HG03521 (cell line): ENCODE results near the gene SMC1B.
"Not testable (repeated sequence)": the region's sequence is repeated elsewhere in the genome, so short reads cannot be mapped to it uniquely, and the experiment has no call there.

ENCODE experiments used
- ATAC-seq: cut with Tn5 transposase; IDR thresholded peaks from one replicate; pipeline ENCODE4 v1.9.1; 2021; ENCODE audit warnings: mild to moderate bottlenecking, moderate library complexity; ENCODE audit not compliant: unreplicated experiment

The SMC1B gene

GRCh38 chr22:45413368-45414211, at the start of gene SMC1B, which contains the start of gene RIBC2:
Gene SMC1B (minus strand): TSS chr22:45413599. CDS start chr22:45413567, 32 bp downstream.
Gene RIBC2 (plus strand): TSS chr22:45413693. CDS start chr22:45413887, 194 bp downstream.
- ATAC-seq, result no peak

DNA sequence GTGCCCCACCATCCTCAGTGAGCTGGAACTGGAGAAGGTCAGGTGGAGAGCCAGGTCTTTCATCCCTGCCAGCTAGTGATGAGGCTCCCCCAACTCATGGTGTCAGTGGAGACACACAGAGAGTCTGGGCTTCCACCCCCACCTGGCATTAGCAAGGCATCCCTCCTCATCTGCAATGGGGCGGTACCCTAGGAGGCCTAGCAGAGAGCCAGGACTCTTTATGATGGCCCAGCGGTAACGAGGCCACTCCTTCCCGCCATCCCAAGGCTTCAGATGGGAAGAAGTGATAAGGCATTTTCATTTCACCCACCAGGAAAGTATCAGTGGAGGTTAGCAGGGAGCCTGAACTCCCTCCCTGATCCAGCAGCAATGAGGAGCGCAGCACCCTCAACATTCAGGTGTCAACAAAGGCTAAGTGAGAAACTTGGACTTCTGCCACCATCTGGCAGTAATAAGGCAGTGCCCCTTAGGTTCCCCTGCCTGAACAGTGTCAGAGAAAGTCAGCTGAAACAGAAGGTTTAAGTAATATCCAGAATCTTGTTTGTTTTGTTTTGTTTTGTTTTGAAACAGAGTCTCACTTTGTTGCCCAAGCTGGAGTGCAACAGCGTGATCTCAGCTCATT, 48.7 kb upstream of the SMC1B start:
- ATAC-seq, result no peak

- no peak for ATAC-seq
Measured at GRCh38 chr22:45460288-45461109, 47.1 kb upstream of the SMC1B start.

DNA sequence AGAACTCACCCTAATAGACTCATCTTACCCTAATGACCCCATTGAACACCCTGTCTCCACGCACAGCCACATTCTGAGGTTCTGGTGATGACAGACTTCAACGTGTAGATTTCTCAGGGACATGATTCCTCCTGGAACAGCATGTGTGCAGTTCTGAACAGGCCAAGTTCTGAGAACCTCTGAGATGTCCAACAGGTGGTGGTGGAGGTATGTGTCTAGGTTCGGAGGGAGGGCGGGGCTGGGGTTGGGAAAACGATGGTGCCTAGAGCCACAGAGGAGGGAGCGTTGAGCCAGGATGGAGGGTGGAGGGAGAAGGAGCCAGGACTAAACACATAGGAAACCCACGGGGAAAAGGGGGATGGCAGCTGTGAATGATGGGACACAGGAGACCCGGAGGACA, 45.8 kb upstream of the SMC1B start:
- ATAC-seq, result no peak

GRCh38 chr22:45458532-45458931, 45.1 kb upstream of the SMC1B start:
- no peak for ATAC-seq

DNA sequence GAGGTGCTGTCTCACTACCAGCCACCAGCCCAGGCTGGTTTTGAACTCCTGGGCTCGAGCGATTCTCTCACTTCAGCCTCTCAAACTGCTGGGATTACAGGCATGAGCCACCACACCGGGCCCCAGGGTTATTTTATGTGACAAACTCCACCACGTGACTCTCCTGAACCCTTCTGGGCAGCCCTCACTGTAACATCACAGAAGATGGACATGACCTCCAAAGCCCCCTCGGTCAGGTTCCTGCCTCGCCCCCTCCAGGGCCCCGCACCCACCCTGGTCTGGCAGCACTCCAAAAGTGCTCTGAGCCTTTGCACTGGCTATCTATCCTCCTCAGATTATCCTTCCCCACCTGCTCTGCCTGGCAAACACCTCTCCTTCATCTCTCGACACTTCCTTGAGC, 43.4 kb upstream of the SMC1B start:
- ATAC-seq, result no peak

DNA sequence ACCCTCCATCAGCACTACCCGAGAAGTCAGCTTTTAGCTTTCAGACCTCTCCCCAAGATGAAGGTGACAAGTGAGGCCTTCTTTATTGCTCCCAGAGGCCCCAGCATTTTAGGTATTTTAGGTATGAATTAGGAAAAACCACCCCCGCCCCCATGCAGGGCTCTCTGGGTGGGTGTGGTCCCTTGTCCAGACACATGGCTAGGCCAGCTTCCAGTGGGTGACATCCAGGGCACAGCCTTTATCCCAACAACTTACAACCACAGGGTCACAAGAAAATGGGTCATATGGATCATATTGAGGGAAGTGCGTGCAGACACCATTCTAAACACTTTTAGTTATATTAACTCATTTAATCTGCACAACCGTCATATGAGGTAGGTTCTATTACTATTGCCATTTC, 42.2 kb upstream of the SMC1B start:
- ATAC-seq, result no peak

DNA sequence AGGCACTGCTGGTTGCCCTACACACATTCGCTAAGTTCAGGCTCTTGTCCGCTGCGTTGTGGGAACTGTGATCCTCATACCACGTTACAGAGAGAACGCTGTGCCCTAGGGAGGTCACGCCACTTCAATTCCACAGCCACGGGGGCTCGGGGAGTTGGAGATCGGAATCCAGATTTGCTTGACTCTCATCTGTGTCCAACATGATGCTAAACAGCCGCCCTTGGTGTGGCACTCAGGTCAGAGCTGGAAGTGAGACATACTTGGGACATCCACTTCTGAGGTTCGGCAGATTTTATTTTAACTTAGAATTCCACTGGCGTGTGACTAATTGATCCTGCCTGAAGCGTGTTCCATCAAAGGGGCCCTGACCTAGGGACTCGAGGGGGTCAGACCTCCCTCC, 41.8 kb upstream of the SMC1B start:
- no peak for ATAC-seq

GRCh38 chr22:45454275-45454674, 40.9 kb upstream of the SMC1B start:
- no peak for ATAC-seq

DNA sequence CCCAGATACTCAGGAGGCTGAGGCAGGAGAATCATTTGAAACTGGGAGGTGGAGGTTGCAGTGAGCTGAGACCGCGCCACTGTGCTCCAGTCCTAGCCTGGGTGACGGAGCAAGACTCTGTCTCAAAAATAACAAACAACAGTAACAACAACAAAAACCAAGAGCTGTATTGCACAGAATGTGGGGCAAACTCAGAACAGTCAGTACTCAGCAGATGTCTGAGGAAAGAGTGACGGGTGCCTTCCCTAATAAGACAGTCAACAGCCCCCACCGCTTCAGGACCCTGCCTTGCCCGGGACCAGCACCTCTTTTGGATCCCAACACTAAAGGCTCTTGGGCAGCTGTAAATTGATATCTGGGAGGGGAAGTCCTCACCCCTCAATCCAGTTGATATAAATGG, 40.4 kb upstream of the SMC1B start:
- no peak for ATAC-seq

DNA sequence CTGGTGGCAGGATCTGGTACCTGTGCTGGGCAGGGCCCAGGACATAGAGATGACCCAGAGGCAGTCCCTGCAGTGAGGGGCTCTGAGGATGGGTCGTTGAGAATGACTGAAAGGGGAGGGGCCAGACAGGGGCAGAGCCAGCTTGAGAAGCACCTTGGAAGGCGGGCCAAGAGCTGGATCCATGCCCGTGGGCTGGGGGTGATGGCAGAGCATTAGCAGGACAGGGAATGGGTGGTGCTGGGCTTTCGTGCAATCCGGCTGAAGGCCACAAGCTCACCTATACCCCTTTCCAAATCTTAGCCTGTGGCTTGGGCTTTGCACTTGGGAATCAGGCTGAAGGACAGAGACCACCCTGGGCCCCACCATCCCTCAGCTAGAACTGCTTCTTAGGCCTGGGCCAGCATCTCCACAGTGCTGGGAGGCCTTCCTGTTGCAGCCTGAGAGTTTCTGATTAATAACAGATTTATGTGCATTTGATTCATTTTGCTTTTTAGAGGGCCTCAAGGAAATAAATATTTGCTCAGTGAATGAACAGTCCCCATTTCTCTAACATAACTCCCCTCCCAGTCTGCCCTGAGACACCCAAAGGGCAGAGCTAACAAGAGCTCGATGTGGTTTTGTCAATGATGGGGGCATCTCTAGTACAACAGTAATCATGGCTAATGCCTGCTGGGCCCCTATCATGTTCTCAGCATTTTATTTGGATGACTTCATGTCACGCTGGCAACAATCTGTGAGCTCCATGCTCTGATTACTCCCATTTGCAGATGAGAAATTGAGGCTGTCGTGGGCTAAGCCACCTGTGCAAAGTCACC, 39.4 kb upstream of the SMC1B start:
- no peak for ATAC-seq

- ATAC-seq, result no peak
Measured at GRCh38 chr22:45451972-45452371, 38.6 kb upstream of the SMC1B start.

- ATAC-seq, result no peak
Measured at GRCh38 chr22:45450921-45451651, 37.7 kb upstream of the SMC1B start.

DNA sequence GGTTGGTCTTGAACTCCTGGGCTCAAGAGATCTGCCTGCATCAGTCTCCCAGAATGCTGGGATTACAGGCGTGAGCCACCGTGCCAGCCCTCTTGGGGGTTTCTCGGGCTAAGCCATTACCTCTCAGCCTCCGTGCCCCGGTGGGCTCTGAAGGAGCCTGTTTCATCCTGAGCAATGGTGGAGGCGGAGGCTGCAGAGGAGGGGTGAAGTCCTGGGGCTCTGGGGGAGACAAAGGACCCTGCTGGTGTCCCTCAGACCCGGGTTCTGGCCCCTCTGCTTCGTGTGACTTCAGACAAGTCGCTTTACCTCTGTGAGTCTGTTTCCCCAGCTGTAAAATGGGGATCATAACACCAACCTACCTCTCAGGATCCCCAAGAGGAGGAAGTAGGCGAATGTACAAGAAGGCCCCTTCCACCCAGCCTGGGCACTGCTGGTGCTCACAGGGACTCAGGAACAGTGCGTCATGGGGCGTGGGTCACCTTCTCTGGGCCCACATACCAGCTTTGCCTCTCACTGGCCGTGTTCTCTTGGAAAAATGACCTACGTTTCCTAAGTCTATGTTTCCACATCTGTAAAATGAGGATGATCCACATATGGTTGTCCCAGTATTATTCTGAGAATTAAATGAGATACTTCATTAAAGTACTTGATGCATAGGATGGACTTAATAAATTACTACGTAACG, 36.8 kb upstream of the SMC1B start:
- ATAC-seq, result no peak

DNA sequence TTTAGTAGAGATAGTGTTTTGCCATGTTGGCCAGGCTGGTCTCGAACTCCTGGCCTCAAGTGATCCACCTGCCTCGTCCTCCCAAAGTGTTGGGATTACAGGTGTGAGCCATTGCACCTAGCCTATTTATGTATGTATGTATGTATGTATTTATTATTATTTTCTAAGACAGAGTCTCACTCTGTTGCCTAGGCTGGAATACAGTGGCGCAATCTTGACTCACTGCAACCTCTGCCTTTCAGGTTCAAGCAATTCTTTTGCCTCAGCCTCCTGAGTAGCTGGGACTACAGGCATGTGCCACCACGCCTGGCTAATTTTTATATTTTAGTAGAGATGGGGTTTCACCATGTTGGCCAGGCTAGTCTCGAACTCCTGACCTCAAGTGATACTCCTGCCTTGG, 36.0 kb upstream of the SMC1B start:
- ATAC-seq, result not testable (repeated sequence)

DNA sequence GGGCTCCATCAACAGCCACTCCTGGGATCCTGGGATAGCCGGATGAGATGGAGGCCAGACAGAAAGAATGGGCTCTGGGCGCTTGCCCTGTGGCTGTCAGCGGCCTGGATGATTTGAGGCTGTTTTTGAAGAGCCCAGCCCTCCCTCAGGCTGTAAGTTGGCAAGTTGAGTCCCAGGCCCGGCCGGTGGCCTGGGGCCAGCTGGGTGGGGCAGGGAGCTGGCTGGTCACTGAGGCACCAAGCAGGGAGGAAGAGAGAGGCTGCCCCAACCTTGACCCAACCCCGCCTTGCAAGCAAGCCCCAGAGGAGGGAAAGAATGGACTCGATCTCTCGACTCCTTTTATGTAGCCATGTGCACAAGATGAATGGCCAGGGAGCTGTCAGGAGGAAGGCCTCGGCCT, 35.0 kb upstream of the SMC1B start:
- no peak for ATAC-seq

- not testable (repeated sequence) for ATAC-seq
Measured at GRCh38 chr22:45447596-45447995, 34.2 kb upstream of the SMC1B start.

GRCh38 chr22:45446216-45446615, 32.8 kb upstream of the SMC1B start:
- ATAC-seq, result no peak

DNA sequence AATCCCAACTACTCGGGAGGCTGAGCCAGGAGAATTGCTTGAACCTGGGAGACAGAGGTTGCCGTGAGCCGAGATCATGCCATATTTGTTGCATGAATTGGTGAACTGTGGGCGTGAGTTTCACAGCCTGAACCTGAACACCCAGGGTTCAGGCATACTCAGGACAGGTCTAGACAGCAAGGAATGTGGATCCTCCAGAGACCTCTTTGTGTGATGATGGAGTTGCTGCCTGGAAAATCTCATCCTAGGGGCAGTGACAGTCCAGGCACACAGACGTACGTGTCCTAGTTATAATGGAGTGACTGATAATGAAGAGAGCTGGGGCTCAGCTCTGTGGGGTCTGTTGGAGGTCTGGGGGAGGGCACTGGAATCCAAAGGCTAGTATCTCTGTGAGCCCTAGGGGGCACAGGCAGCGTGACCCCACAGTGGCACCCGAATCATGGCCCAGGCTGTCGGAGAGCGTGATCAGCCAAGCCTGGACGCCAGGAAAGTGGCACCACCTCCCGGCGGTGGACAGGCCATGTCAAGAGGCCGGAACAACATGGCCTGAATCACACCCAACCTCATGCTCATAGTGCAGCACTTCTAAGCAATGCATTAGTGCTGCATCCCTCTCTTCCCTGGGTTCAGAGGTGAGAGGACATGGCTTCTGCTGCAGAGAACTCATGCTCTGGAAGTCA, 31.8 kb upstream of the SMC1B start:
- no peak for ATAC-seq
